Stimulated activated CD4-positive, alpha-beta T cell treated with anti-CD3 and anti-CD28 coated beads, TNF-alpha, amount 100 ng/mL, for 24 hours (primary cell): ENCODE results near the gene DNAJB14.

ENCODE experiments used
- DNase-seq, 3 experiments: peaks; one replicate each; pipeline ENCODE4 v3.0.0-alpha.2; 2020; ENCODE audit warnings: low read depth in 3 of 3

DNAJB14 gene

GRCh38 chr4:99945718-99946355 lies 581 bp downstream of the DNAJB14 start:
- DNase-seq = no peak

- no peak for DNase-seq
These were observed 2.4 kb downstream of the DNAJB14 start for GRCh38 chr4:99943904-99944437.

GRCh38 chr4:99938243-99938753 lies 8.1 kb downstream of the DNAJB14 start:
- no peak for DNase-seq

- no peak for DNase-seq
These were observed 11.5 kb downstream of the DNAJB14 start for GRCh38 chr4:99934891-99935290.

- DNase-seq = no peak
These were observed 18.9 kb downstream of the DNAJB14 start for GRCh38 chr4:99927566-99927965.

- no peak for DNase-seq
These were observed 25.2 kb downstream of the DNAJB14 start for GRCh38 chr4:99921174-99921573.

- DNase-seq = no peak
These were observed 27.8 kb downstream of the DNAJB14 start for GRCh38 chr4:99918656-99919055.

- DNase-seq = no peak
These were observed 28.8 kb downstream of the DNAJB14 start for GRCh38 chr4:99917575-99917974.

- DNase-seq = no peak
These were observed 31.0 kb downstream of the DNAJB14 start for GRCh38 chr4:99915449-99915848.

- no peak for DNase-seq
These were observed 51.4 kb downstream of the DNAJB14 start for GRCh38 chr4:99894998-99895397.

GRCh38 chr4:99894161-99894997 lies 52.0 kb downstream of the DNAJB14 start, which contains the start of gene LAMTOR3:
Gene LAMTOR3, minus strand, starts transcription at chr4:99894427. Its CDS starts 464 bp downstream, at chr4:99893963.
- DNase-seq = peak; percentile 79 to 85 (median 84)

- DNase-seq = no peak
These were observed 52.6 kb downstream of the DNAJB14 start for GRCh38 chr4:99893839-99894160.

GRCh38 chr4:99893029-99893428 lies 53.4 kb downstream of the DNAJB14 start:
- DNase-seq = no peak

- DNase-seq = no peak
These were observed 55.1 kb downstream of the DNAJB14 start for GRCh38 chr4:99891351-99891750.

- DNase-seq = no peak
These were observed 58.6 kb downstream of the DNAJB14 start for GRCh38 chr4:99887837-99888236.

- DNase-seq = no peak
These were observed 60.3 kb downstream of the DNAJB14 start for GRCh38 chr4:99886146-99886545.

GRCh38 chr4:99885687-99886086 lies 60.7 kb downstream of the DNAJB14 start:
- DNase-seq = no peak

GRCh38 chr4:99885063-99885664 lies 61.3 kb downstream of the DNAJB14 start:
- peak in 1 of 3 experiments; percentile 14 for DNase-seq

GRCh38 chr4:99879458-99879857 lies 67.0 kb downstream of the DNAJB14 start:
- no peak for DNase-seq

GRCh38 chr4:99878604-99879003 lies 67.8 kb downstream of the DNAJB14 start:
- DNase-seq = no peak

- no peak for DNase-seq
These were observed 69.5 kb downstream of the DNAJB14 start for GRCh38 chr4:99876946-99877345.

- no peak for DNase-seq
These were observed 71.3 kb downstream of the DNAJB14 start for GRCh38 chr4:99875071-99875470.
